HG03521 (cell line): ENCODE results near the gene FHL3.
"Not testable (repeated sequence)": the region's sequence is repeated elsewhere in the genome, so short reads cannot be mapped to it uniquely, and the experiment has no call there.

Experiments
- ATAC-seq: cut with Tn5 transposase; IDR thresholded peaks from one replicate; pipeline ENCODE4 v1.9.1; 2021; ENCODE audit warnings: mild to moderate bottlenecking, moderate library complexity; ENCODE audit not compliant: unreplicated experiment

Gene FHL3

DNA sequence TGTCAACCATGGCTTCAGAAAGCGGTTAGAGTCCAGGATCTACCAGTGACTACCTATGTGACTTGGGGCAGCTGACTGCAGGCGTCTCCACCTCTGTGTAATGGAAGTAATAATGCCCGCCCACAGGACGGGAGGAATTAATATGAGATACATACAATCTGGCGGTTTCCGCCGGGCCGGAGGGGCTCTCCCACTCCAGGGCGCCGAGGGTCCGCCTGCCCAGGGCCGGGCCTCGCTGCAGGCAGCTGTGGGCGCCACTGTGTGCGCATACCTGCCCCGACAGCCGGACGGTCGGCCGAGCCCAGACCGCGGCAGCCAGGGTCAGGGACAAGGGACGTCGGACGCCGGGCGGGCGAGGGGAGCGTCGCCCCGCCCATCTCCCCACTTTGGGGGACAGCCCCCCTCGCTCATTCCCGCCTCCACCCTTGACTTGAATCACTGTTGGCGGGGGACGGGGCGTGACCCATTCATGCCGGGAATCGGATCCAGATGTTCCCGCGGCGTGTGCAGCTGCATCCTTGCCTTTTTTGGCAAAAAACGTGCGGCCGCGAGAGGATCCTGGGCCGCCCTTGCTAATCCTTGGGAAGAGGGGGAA, 9.5 kb downstream of the FHL3 start:
- no peak for ATAC-seq

DNA sequence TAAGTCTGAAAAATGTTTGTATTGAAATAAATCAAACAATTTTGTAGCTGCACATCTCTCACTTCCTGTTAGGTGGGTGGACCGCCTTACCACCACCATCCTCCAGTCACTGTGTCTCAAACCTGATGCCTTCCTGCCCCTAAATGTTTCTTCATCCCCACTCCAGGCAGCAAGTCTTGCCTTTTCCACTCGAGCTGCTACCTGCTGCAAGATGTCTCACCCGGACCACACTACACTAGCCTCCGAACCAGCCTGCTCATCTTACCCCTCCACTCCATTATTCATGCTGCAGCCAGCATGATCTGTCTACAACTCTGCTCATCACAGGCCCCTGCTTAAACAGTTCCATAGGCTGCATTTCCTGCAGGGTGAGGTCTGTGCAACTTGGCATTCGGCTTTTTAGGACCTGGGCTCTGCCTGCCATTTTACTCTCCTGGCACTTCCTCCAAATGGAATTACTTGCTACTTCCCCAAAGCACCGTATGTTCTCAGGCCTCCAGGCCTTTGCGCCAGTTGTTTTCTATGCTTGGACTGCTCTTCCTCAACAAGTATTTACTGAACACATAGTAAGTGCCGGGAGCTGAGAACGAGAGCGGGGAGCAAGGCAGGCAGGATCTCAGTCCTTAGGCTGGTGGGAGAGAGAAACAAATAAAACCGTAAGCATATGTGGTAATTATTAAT, 10.3 kb downstream of the FHL3 start:
- ATAC-seq = no peak

DNA sequence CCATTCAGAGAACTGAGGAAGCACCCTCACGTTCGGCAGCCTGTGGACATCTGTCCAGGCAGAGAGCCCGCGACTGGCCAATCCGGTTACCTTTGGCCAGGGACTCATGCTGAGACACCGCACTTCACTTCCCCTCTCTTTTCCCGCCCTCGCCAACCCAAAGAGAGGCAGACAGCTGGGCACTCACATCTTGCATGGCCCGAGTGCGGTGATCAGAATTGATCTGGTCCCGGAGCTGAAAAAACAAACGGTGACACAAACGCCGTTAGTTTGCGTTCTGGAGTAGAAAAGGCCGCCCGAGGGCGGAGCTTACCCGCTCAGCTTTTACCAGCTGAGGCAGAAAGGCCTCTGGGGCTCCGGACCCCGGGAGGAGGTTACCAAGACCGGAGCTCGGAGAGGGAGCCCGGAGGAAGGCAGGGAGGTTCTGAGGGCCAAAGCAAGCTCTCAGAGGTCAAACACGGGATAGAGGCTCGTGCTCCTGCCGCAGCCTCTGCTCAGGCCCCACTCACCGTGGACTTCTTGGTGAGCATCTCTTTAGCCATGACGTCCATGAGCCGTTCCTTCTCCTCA, 15.9 kb downstream of the FHL3 start:
- peak; percentile 34 for ATAC-seq

DNA sequence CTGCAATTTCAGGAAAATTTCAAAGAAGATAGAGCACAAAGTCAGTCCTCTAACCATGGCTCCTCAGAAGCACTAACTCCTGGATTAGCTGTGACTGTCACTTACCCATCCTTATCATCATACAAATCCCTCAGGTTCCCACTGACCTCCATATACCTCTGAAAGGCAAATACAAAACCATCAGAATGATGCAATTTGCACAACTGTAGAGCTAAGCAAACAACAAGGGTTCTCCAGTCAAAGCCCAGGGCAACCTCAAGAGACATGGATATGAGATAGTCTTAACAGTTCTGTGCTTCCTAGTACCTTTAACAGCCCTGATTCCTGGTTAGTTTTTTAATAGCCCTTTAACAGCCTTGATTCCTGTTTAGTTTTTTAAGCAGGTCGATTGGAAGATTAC, 17.6 kb downstream of the FHL3 start:
- no peak for ATAC-seq

DNA sequence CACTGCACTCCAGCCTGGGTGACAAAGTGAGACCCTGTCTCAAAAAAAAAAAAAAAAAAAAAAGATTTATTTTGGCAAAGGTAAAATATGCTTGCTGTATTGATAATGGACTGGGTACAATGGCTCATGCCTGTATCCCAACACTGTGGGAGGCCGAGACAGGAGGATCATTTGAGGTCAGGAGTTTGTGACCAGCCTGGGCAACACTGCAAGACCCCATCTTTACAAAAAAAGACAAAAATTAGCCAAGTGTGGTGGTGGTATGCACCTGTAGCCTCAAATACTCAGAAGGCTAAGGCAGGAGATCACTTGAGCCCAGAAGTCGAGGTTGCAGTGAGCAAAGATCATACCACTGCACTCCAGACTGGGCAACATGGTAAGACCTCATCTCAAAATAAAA, 21.8 kb downstream of the FHL3 start:
- ATAC-seq = no peak

DNA sequence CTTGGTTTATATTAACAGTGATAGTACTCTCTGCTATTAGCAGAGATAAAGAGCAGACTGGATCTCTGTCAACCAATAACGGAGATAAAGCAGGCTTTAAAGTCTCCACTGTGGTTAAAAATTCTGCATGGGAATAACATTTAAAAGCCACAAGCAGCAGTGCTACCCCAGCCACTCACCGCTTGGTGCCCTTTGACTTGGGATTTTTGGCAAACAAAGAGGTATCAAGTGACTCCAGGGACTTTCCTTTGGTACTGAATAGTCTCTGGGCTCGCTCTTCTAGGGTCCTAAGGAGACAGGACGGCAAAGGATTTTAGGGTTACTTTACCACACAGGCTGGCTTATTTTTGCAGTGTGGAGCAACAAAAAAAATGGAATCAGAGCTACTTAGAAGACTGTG, 26.8 kb downstream of the FHL3 start:
- ATAC-seq = no peak

DNA sequence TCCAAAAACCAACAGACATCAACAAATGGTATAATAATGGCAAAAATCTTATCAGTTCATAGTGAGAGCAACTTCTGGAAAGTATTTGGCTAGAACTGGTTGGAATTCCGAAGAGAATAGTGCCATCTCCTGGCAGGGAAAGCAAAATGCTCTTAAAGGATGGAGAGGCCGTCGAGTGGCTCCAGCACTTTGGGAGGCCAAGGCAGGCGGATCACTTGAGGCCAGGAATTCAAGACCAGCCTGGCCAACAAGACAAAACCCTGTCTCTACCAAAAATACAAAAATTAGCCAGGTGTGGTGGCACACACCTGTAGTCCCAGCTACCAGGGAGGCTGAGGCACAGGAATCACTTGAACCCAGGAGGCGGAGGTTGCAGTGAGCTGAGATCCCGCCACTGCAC, 30.2 kb downstream of the FHL3 start:
- ATAC-seq = not testable (repeated sequence)

DNA sequence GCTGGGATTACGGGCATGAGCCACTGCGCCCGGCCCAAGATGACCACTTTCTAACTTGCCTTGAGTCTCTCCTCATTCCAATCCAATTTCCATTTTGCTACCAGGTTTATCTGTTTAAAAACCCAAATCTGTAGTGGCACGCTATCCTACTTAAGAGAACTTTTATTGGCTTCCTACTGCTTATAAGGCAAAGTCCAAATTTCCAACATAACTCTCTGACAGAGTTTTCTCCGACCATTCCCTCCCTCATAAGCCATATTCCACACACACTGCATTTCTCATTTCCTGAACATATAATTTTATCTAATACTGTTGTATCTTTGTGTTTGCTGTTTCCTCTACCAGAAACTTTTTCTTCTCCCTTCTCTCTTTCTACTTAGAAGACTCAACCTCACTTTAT, 30.7 kb downstream of the FHL3 start:
- ATAC-seq = no peak

DNA sequence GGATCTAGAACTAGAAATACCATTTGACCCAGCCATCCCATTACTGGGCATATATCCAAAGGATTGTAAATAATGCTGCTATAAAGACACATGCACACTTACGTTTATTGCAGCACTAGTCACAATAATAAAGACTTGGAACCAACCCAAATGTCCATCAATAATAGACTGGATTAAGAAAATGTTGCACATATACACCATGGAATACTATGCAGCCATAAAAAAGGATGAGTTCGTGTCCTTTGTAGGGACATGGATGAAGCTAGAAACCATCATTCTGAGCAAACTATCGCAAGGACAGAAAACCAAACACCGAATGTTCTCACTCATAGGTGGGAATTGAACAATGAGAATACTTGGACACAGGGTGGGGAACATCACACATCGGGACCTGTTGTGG, 31.6 kb downstream of the FHL3 start:
- not testable (repeated sequence) for ATAC-seq

DNA sequence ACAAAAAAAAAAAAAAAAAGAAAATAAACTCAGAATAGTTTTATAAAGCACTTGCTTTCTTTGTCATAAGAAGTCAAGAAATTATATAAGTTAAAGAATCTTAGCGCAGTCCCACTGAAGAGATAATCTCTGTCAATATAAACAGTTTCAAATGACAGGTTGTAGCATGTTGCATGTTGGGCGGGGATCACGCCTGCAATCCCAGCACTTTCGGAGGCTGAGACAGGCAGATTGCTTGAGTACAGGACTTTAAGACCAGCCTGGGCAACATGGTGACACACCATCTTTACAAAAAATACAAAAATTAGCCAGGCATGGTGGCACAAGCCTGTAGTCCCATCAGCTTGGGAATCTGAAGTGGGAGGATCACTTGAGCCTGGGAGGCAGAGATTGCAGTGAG, 40.0 kb downstream of the FHL3 start:
- ATAC-seq = no peak

DNA sequence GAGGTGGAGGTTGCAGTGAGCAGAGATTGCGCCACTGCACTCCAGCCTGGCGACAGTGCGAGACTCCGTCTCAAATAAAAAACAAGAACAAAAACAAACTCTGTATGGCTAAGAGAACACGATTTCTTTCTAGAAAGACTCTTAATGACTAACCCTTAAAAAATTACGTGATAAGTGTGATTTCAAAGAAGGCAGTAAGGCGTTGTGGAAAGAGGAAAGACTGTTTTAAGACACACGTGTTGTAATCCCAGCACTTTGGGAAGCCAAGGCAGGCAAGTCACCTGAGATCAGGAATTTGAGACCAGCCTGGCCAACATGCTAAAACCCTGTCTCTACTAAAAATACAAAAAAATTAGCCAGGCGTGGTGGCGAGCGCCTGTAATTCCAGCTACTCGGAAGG, 41.2 kb downstream of the FHL3 start:
- not testable (repeated sequence) for ATAC-seq

DNA sequence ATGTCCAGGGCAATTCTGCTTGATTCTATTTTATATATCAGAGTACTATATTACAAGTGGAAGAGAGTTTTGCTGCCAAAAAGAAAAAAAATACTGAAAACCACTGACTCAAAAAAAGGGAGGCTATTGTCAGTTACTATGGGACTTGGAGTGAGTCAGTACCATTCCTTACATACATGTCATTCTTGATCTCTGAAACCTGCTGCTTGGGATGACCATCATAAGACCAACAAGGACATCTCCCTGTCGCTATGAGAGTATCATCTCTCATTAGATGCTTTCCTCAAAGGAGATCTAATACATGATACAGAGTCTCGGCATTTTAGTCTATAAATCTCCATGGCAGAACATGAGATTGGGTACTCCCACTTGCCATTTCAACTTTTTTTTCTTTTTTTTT, 46.6 kb downstream of the FHL3 start:
- ATAC-seq = no peak

DNA sequence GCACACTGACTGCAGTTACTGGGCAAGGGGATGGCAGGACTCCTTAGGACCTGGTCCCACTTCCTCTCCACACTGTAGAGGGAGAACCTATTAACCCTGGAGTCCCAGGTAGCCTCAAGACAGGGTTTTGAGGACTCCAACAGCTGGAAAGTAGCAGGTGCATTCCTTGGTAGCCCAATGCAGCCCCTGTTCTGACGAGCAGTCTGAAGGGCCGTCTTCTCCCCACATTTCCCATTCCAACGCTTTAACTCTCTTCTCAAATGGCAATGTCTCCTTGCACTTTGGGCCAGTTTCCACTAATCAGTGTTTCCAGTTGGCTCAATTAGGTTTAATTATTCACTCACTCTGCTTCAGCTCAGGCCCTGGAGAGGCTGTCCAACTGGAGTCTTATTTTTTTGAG, 49.6 kb downstream of the FHL3 start:
- ATAC-seq = no peak

DNA sequence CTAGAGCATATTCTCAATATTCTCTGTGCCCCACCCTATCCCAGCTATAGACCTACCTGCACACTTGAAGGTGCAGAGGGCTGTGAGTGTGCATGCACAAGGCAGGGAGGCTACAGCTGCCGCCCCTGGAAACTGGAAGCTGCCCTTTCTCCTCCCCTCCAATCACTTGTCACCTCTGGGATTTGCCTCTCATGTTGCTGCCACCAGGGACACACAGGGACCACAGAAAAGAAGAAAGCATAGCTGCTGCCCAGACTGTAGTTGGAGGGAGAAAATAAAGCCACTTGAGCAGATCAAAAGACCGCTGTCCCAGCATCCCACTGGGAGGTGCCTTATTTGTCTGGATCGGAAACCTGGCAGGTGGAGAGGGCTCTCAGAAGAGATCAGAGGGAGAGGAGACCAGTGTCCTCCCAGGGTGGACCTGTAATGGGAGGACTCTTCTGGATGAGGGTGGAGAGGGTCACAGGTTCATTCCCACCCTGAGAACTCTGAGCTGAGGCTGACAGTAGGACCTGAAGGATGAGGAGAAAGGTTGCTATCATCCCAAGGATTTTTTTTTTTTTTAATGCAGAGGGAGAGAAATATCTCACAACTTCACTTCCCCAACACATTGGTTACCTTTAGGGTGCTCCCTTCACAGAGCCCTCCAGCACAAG, 50.9 kb downstream of the FHL3 start:
- ATAC-seq = no peak

DNA sequence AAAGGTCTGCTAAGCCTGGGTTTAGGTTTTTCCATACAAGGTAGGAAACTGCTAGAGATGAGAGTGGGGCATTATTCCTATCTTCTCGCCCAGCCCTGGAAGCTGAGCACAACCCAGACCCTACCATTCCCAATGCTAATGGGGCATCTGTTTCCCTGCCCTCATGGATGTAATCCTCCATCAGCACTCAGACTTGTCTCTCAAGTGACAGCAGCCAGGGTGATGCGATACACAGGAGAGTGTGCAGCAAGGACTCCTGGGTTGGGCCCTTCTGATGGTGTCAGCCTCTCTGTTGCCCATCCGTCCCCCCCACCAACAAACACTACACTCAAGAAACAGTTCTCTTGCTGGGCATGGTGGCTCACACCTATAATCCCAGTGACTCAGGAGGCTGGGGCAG, 52.6 kb downstream of the FHL3 start:
- ATAC-seq = no peak

DNA sequence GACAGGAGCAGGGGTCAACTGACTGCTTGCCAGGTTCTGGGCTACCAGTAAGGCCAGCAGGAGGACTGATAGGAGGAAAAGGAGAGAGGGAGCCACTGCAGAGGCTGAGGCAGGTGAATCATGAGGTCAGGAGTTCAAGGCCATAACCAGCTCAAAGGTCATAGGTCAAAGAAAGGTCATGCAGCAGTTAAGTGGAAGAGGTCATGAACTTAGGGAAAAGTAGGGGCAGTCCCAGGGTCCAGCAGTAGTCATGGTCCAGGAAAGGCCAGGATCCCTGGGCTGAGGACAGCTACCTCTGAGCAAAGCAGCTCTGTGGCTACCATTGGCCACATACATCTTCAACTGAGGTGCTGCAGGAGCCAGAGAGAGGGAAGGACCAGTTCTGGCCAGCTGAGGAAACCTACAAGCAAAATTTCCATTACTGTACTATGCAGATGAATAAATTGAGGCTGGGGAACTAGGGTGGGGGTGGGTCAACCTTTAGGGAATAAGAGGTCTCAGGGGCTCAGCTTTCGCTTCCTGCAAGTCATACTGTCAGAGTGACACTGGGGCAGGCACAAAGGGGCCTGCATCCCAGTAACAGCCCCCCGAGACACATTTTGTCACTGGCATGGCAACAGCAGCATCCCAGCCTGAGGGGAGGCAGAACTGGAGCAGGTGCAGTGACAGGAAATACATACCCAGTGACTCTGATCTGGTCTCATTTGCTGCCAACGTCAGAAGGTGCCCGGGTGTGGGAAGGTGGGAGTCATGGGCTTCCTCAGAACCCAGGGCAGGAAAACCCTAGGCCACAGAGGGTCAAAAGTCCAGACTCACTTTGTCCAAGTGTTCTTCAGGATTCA, 53.3 kb downstream of the FHL3 start:
- ATAC-seq = no peak

DNA sequence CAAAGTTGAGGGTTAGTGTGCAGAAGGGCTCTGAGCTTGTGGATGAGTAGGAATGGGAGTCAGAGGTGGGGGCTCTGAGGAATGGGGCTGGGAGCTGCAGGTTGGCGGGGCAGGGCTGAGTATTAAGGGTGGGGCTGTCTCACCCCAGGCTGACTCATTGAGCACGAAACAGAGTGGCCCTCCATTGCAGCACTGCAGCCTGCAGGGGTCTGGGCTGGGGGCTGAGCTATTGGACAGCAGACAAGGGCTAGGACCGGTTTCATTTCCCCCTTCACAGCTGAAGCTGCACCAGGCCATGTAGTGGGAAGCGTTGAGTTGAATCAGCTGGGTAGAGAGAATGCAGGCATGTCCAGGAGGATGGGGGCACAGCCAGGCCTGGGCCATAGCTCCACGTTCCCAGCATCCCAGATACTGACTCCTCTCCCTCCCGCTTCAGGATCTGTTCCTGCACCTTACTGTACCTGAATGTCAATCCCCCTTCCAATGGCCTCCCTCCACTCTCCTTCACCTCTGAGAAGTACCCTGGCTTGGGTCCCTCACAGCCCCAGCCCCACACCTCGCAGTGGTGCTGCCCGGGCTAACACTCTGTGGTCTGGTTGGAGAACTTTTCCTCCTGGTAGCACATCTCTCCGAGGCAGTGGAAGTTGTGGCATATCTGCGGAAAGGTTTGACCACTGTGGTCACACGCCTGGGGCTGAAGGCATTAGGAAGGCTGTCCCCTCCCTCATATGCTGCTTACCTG, 54.1 kb downstream of the FHL3 start:
- no peak for ATAC-seq

DNA sequence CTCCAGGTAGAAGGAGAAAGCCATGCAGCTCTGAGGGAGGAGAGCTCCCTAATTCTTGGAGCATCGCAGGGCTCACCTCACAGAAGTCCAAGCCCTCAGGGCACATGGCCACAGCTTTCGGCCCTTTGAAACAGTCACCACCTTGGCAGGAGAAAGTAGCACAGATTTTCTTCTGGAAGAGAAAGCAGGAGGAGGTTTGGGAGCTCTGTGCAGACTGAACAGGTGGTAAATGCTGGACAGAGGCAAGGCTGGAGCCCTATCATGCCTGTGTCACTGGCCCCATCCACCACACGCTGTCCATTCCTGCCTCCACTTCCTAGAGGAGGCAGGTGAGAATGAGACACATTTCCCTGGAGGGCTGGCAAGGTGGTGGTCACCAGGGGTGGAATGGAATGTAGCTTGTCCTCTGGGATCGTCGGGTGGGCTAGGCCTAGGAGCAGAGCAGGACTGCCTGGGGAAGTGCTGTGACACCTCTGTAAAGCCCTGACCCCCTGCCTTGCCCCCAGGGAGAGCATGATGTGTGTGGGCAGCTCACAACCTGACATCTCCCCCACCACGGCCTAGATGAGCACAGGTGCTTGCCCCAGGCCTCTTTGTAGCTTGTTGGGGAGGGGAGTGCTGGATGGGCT, 55.7 kb downstream of the FHL3 start:
- ATAC-seq = no peak

DNA sequence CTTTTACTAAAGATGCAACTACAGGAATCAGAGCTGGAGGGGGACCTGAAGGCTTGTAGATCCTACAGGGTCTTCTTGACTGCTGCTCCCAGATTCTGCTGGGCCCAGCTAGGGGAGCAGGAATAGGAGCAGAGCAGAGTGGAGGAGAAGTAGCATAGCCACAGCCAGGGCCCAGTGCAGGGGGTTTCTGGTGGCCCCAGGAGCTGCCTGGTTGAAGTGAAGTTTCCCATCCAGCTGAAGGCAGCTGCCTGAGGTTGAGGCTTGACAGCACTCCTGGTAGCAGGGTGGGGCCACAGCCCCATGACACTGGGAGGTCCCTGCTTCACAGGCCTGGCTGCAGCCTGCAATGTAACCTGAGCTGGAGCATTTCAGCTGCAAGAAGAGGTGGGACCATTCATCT, 56.5 kb downstream of the FHL3 start:
- no peak for ATAC-seq

DNA sequence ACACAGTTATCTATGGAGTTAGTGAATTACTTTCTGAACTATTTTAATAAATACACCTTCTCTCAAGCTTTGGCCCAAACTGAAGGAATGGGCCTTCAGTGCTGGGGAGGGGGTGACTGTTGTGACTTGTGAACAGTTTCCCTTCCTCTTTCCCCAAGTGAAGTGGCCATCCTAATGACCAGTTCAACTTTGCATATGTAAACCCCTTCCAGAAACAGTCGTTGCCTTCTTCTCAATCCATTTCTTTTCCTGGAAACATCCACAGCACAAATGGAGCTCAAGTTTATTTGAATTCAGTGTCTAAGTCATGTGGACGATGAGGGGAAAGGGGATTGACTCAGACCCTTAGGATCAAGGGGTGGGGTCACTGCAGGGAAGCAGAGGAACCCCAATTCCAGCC, 57.1 kb downstream of the FHL3 start:
- ATAC-seq = no peak
